Sigmoid colon (tissue), 7 donors: ENCODE measurements around the gene DOCK9. TPM values are rescaled to one million over a fixed set of nuclear protein-coding genes. Genes with fewer than 3 reads are reported as not detected.

ENCODE experiments used
- DNase-seq: peaks from one replicate; pipeline ENCODE4 v3.0.0-alpha.2; 2019
- H3K27ac ChIP-seq, 4 donors: fragments of 200-600 bp; sonication (generic); one replicate each; pipeline ENCODE4 v1.5.1; 2016 to 2019; ENCODE audit warnings: mild to moderate bottlenecking in 1 of 4
- H3K27me3 ChIP-seq, 3 donors: fragments of 200-600 bp; sonication (generic); one replicate each; pipeline ENCODE4 v1.5.1; 2019; ENCODE audit warnings: mild to moderate bottlenecking in 1 of 3
- H3K36me3 ChIP-seq, 4 donors: fragments of 200-600 bp; sonication (generic); one replicate each; pipeline ENCODE4 v1.5.1; 2016 to 2019
- H3K4me1 ChIP-seq, 4 donors: fragments of 200-600 bp; sonication (generic); one replicate each; pipeline ENCODE4 v1.5.1; 2017 to 2019
- H3K4me3 ChIP-seq, 4 donors: fragments of 200-600 bp; sonication (generic); one replicate each; pipeline ENCODE4 v1.5.1; 2017 to 2019; ENCODE audit warnings: mild to moderate bottlenecking in 2 of 4, moderate library complexity in 1 of 4
- H3K9me3 ChIP-seq, 4 donors: fragments of 200-600 bp in 3 of 4; sonication (generic) in 3 of 4; one replicate each; pipeline versions ENCODE4 v1.5.1 to v1.6.1; 2013 to 2019
- EP300 ChIP-seq, 4 donors: sonication (generic); formaldehyde crosslinking; IDR thresholded peaks; one replicate each; pipeline ENCODE4 v1.6.1; 2017; ENCODE audit warnings: antibody characterized with exemption in 4 of 4
- POLR2A ChIP-seq, 2 donors: fragments of 450-650 bp; IDR thresholded peaks; one replicate each; pipeline ENCODE4 v1.6.1; 2016; ENCODE audit warnings: antibody characterized with exemption in 2 of 2, mild to moderate bottlenecking in 2 of 2, moderate library complexity in 2 of 2
- POLR2AphosphoS5 ChIP-seq, 4 donors: sonication (generic); formaldehyde crosslinking; IDR thresholded peaks; one replicate each; pipeline ENCODE4 v1.6.1; 2017; ENCODE audit warnings: antibody characterized with exemption in 4 of 4
- WGBS, 2 donors: extraction: QIAGEN DNeasy Blood & Tissue Kit; methylation state at CpG; one replicate each; pipeline ENCODE4 v1.1.7; 2013; 5-methylcytosine and 5-hydroxymethylcytosine counted together
- intact Hi-C: fragments of 100-400 bp; cut with DNase I; formaldehyde crosslinking; loops from one replicate; pipeline ENCODE4 v1.15.1; 2023
- polyA plus RNA-seq, 3 donors: library from polyadenylated mRNA; stranded (reverse); fragments of 200-250 nt; gene quantifications; one replicate each; pipeline ENCODE4 v1.2.3, GENCODE V29; 2013
- total RNA-seq, 4 donors: library from RNA; depleted of rRNA; stranded (reverse); fragments of >200 nt; gene quantifications; one replicate each; pipeline ENCODE4 v1.1.0, GENCODE V29; 2016
- TF ChIP-seq, protein P1 (sequence below), 4 experiments: fragments of 450-650 bp in 3 of 4; fragments of 200-600 bp in 1 of 4; IDR thresholded peaks; one replicate each; pipeline ENCODE4 v1.5.1; 2016 to 2019; ENCODE audit warnings: antibody characterized with exemption in 4 of 4, mild to moderate bottlenecking in 3 of 4, moderate library complexity in 2 of 4
- donor health status: healthy with polysubstance abuse.
- donor health status: Bipolar disorder and iron deficiency.
- donor health status: healthy.

The DOCK9 gene
- total and polyA plus RNA-seq, 7 donors: 10.8 to 126 (median 60.4) TPM

GRCh38 chr13:98986226-98986846, 8.5 kb upstream of the DOCK9 start:
- DNase-seq: no peak
- Histone ChIP-seq H3K27me3 (no peaks in the 10 kb centered on the region), H3K27ac (no peak overlapping the region), H3K4me3 (no peak overlapping the region), H3K4me1 (peaks cover 0 to 12% (median 0%) of the 10 kb centered on the region in 4 donors), H3K36me3 (no peaks in the 10 kb centered on the region), H3K9me3 (no peaks in the 10 kb centered on the region)
- TF ChIP-seq EP300 (IDR thresholded peaks at IDR 0.05) (no peak), POLR2A (IDR thresholded peaks at IDR 0.05) (no peak), POLR2AphosphoS5 (IDR thresholded peaks at IDR 0.05) (no peak)
- TF ChIP-seq, protein P1, sequence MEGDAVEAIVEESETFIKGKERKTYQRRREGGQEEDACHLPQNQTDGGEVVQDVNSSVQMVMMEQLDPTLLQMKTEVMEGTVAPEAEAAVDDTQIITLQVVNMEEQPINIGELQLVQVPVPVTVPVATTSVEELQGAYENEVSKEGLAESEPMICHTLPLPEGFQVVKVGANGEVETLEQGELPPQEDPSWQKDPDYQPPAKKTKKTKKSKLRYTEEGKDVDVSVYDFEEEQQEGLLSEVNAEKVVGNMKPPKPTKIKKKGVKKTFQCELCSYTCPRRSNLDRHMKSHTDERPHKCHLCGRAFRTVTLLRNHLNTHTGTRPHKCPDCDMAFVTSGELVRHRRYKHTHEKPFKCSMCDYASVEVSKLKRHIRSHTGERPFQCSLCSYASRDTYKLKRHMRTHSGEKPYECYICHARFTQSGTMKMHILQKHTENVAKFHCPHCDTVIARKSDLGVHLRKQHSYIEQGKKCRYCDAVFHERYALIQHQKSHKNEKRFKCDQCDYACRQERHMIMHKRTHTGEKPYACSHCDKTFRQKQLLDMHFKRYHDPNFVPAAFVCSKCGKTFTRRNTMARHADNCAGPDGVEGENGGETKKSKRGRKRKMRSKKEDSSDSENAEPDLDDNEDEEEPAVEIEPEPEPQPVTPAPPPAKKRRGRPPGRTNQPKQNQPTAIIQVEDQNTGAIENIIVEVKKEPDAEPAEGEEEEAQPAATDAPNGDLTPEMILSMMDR (IDR thresholded peaks at IDR 0.05): no peak
- 32 to 71% methylated on average over 8 of the region's 8 CpGs for WGBS, 2 donors
- intact Hi-C loops: no loop called here

- no peak overlapping the region for H3K27ac ChIP-seq
- intact Hi-C loops: no loop called here
Observed at GRCh38 chr13:98985591-98985990, 7.7 kb upstream of the DOCK9 start.

DNA sequence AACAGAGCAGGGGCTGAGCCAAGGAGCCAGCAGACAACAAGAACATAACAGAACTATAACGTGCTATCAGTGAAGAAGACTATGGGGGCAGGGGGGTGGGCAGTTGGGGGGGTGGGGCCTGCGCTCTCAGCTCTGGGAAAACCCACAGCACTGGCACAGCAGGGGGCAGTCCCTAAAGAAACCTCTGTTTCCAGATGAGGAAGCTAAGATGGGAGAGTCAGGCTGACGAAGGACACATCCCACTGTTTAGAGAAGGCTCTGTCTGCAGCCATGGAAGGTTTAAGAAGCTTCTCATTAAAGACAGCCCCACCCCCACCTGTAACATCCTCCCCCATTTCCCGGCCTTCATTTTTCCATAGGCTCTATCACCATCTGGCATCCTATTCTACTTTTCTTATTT, 7.1 kb upstream of the DOCK9 start:
- no peaks in the 10 kb centered on the region for H3K27me3 ChIP-seq
- H3K4me3 ChIP-seq: no peak overlapping the region
- no peaks in the 10 kb centered on the region for H3K36me3 ChIP-seq
- TF ChIP-seq POLR2AphosphoS5 (IDR thresholded peaks at IDR 0.05) (no peak), EP300 (IDR thresholded peaks at IDR 0.05) (no peak), POLR2A (IDR thresholded peaks at IDR 0.05) (no peak)
- TF ChIP-seq, protein P1 (IDR thresholded peaks at IDR 0.05): no peak
- WGBS, 2 donors: 87 to 94% methylated on average over 4 of the region's 4 CpGs
- no peaks in the 10 kb centered on the region for H3K9me3 ChIP-seq
- intact Hi-C loops: no loop called here
- H3K27ac ChIP-seq: no peak overlapping the region
- peaks cover 0 to 20% (median 7%) of the 10 kb centered on the region in 4 donors for H3K4me1 ChIP-seq
- DNase-seq: no peak

More at GRCh38 chr13:98985591-98985990, 7.7 kb upstream of the DOCK9 start:
- WGBS, 2 donors: 93 to 95% methylated on average over 6 of the region's 6 CpGs
- no peak for DNase-seq
- TF ChIP-seq EP300 (IDR thresholded peaks at IDR 0.05): no peak
- no peak for TF ChIP-seq POLR2AphosphoS5 (IDR thresholded peaks at IDR 0.05)
- Histone ChIP-seq H3K4me1 (peaks cover 0 to 14% (median under 1%) of the 10 kb centered on the region in 4 donors), H3K36me3 (no peaks in the 10 kb centered on the region), H3K9me3 (no peaks in the 10 kb centered on the region), H3K27me3 (no peaks in the 10 kb centered on the region), H3K4me3 (no peak overlapping the region)

DNA sequence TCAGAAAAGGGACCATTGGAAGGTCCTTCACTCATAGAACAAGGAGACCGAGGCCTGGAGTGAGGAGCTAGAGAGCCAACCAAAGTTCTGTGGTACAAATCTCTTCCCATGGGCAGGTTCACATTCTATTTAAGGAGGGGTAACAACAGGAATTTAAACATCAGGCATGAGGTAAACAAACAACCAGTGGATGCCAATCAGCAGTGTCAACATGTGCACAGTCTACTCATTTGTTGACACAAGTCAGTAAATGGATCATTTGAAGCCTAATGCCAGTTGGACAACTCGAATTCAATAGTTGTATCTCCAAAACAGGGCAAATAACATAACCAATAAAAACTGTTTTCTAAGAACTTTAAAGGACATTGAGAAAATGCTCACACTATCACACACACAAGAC, 6.3 kb upstream of the DOCK9 start:
- no peaks in the 10 kb centered on the region for H3K36me3 ChIP-seq
- TF ChIP-seq POLR2A (IDR thresholded peaks at IDR 0.05): no peak
- TF ChIP-seq, protein P1 (IDR thresholded peaks at IDR 0.05): no peak
- no peak for TF ChIP-seq EP300 (IDR thresholded peaks at IDR 0.05)
- TF ChIP-seq POLR2AphosphoS5 (IDR thresholded peaks at IDR 0.05): no peak
- H3K4me1 ChIP-seq: peaks cover 0 to 29% (median 10%) of the 10 kb centered on the region in 4 donors
- intact Hi-C loops: no loop called here
- H3K27ac ChIP-seq: no peak overlapping the region
- no peak overlapping the region for H3K4me3 ChIP-seq
- 55 to 82% methylated on average over 2 of the region's 2 CpGs for WGBS, 2 donors
- DNase-seq: no peak
- no peaks in the 10 kb centered on the region for H3K27me3 ChIP-seq
- no peaks in the 10 kb centered on the region for H3K9me3 ChIP-seq

- Histone ChIP-seq H3K27ac (no peak overlapping the region), H3K9me3 (no peaks in the 10 kb centered on the region), H3K36me3 (no peaks in the 10 kb centered on the region), H3K27me3 (no peaks in the 10 kb centered on the region), H3K4me1 (peaks cover 0 to 35% (median 17%) of the 10 kb centered on the region in 4 donors), H3K4me3 (no peak overlapping the region)
- no peak for DNase-seq
- WGBS, 2 donors: 81 to 86% methylated on average over 5 of the region's 5 CpGs
- intact Hi-C loops: no loop called here
- TF ChIP-seq, protein P1 (IDR thresholded peaks at IDR 0.05): no peak
- TF ChIP-seq EP300 (IDR thresholded peaks at IDR 0.05): no peak
- no peak for TF ChIP-seq POLR2A (IDR thresholded peaks at IDR 0.05)
- TF ChIP-seq POLR2AphosphoS5 (IDR thresholded peaks at IDR 0.05): no peak
Observed at GRCh38 chr13:98983182-98983581, 5.3 kb upstream of the DOCK9 start.
